ENCODE measurements around the gene BRD3OS.

- TF ChIP-seq CTCF (conservative IDR thresholded peaks at IDR 0.05; ENCODE audit: low read depth, low read length) = no peak
- TF ChIP-seq EZH2phosphoT487 (IDR thresholded peaks at IDR 0.05; ENCODE audit: borderline replicate concordance, low read length) = no peak
- no peak for TF ChIP-seq EZH2 (IDR thresholded peaks at IDR 0.05; ENCODE audit: low read length, unreplicated experiment)
These were observed 15.7 kb downstream of the BRD3OS start for GRCh38 chr9:134040781-134041648.
